HG02884 (cell line): ENCODE measurements around the gene BLOC1S3.

ENCODE experiments used
- ATAC-seq: cut with Tn5 transposase; IDR thresholded peaks from one replicate; pipeline ENCODE4 v1.9.1; 2021; ENCODE audit warnings: mild to moderate bottlenecking, moderate library complexity; ENCODE audit not compliant: unreplicated experiment

Gene BLOC1S3

GRCh38 chr19:45180936-45181335 lies 2.4 kb downstream of the BLOC1S3 start:
- ATAC-seq = no peak

GRCh38 chr19:45182758-45183157 lies 4.2 kb downstream of the BLOC1S3 start:
- ATAC-seq = no peak

DNA sequence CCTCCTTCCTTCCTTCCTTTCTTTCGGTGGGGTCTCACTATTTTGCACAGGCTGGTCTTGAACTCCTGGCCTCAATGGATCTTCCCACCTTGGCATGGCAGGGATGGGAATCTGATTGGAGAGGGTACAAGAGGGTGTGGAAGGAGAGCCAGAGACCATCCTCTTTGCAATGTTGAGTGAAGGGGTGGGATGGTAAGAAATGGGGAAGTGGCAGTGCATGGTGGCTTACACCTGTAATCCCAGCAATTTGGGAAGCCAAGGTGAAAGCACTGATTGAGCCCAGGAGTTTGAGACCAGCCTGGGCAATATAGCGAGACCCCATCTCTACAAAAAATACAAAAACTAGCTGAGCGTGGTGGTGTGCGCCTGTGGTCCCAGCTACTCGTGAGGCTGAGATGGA lies 5.5 kb downstream of the BLOC1S3 start:
- ATAC-seq = no peak

- ATAC-seq = no peak
These were observed 8.1 kb downstream of the BLOC1S3 start for GRCh38 chr19:45186509-45187334.

DNA sequence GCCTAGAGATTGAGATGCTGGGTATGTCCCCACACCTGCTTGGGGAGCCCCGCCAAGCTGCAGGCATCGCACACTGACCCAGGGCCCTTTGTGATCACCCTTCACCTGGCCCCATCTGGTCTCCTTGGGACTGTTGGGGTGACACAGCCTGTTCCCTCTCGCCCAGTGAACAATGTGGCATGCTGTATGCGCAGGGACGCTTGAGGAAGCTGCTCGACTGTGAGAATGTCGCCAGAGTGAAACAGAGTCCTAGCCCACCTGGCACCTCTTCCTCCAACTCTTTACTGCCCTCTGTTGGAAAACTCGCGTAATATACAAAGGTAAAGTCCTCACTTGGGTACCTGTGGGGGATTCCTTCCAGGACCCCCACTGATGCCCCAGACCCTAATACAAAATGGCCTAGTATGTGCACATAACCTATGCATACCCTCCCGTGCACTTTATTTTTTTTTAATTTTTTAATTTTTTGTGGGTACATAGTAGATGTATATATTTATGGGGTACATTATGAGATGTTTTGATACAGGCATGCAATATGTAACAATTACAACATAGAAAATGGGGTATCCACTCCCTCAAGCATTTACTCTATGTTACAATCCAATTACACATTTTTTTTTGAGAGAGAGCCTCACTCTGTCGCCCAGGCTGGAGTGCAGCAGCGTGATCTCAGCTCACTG lies 9.0 kb downstream of the BLOC1S3 start:
- no peak for ATAC-seq

- ATAC-seq = no peak
These were observed 11.4 kb downstream of the BLOC1S3 start for GRCh38 chr19:45189971-45190370.

GRCh38 chr19:45191375-45191774 lies 12.8 kb downstream of the BLOC1S3 start:
- no peak for ATAC-seq

DNA sequence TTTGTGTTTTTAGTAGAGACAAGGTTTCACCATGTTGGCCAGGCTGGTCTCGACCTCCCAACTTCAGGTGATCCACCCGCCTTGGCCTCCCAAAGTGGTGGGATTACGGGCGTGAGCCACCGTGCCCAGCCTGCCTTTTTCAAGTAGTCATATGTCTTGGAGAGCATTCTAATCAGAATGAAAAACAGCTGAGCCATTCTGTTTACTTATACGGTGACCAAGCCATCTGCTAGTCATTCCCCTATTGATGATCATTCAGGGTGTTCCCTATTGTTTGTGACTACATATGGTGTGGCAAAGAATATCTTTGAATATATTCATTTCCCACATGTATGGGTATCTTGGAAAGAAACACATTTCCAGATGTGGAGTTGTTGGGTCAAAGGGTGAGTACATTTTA lies 17.2 kb downstream of the BLOC1S3 start:
- no peak for ATAC-seq

DNA sequence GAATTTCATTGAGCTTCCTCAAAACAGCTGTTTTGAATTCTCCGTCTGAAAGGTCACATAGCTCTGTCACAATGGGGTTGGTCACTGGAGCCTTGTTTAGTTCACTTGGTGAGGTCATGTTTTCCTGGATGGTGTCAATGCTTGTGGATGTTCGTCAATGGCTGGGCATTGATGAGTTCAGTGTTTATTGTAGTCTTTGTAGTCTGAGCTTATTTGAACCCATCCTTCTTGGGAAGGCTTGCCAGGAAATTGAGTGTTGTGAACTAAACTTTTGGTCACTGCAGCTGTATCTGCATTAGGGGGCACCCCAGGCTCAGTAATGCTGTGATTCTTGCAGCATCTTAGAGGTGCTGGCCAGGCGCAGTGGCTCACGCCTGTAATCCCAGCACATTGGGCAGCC lies 22.0 kb downstream of the BLOC1S3 start:
- ATAC-seq = no peak

DNA sequence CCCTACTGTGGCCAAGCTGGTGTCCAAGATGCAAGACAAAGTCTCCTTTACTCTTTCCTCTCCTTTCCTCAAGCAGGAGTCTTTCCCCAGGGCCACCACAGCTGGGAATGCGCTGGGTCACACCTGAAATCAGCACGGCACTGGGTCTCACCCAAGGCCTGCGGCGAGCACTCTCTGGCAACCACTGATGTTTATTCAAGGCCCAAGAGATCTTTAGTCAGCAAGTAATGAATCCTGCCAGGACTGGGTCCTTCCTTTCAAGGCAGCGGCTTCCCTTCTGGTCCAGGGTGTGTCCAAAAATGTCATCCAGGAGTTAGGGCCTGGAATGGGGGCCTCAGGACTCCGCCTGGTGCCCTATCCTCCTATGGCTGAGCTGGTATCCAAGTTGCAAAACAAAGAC lies 24.1 kb downstream of the BLOC1S3 start:
- ATAC-seq = no peak

DNA sequence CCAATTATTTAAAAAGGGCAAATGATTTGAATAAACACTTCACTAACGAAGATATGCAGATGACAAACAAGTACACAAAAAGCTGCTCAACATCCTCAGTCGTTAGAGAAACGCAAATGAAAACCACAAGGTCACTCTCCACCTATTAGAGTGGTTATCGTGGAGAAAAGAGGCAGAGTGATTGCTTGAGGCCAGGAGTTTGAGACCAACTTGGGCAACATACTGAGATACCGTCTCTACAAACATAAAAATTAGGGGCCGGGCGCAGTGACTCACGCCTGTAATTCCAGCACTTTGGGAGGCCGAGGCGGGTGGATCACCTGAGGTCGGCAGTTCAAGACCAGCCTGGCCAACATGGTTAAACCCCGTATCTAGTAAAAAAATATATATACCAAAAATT lies 27.2 kb downstream of the BLOC1S3 start:
- no peak for ATAC-seq

GRCh38 chr19:45206328-45206727 lies 27.7 kb downstream of the BLOC1S3 start:
- no peak for ATAC-seq

GRCh38 chr19:45211751-45212381 lies 33.3 kb downstream of the BLOC1S3 start:
- ATAC-seq = no peak

DNA sequence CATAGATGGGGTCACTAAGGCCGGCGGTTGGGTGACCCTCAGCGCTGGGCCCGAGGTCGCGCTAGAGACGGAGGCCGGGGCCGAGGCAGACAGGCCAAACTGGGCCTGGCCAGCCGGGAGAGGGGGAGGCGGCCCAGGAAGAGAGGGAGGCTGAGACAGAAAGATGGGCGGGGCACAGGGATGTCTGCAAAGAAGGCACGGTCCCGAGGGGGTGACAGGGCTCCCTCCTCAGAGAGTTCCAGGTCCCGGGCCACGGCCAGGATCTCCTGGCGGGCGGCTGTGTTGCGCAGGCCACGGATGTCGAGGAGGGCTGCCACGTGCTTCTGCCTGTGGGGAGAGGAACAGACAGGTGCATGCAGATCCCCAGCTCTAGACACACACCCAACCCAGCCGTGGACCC lies 34.4 kb downstream of the BLOC1S3 start:
- no peak for ATAC-seq

GRCh38 chr19:45215391-45216191 lies 37.0 kb downstream of the BLOC1S3 start:
- ATAC-seq = no peak

DNA sequence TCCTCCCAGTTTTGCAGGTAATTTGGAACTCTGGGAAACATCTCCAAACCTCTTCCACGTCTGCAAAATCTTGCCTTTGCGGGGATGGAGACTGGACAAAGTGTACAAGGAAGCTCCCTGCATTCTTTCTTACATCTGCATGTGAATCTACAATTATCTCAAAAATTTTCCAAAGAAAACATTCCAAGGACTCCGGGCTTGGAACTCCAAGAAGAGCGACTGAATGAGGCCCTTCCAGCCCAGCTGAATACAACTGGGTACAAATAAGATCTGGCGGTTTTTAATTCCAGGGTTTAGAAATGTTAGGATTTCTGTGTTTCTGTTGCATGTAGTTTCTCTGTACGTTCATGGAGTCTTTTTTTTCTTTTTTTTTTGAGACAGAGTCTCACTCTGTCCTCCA lies 38.1 kb downstream of the BLOC1S3 start:
- ATAC-seq = no peak

GRCh38 chr19:45217193-45217956 lies 38.8 kb downstream of the BLOC1S3 start:
- ATAC-seq = no peak

- no peak for ATAC-seq
These were observed 39.4 kb downstream of the BLOC1S3 start for GRCh38 chr19:45217957-45218334.

GRCh38 chr19:45218426-45218825 lies 39.8 kb downstream of the BLOC1S3 start:
- ATAC-seq = no peak

DNA sequence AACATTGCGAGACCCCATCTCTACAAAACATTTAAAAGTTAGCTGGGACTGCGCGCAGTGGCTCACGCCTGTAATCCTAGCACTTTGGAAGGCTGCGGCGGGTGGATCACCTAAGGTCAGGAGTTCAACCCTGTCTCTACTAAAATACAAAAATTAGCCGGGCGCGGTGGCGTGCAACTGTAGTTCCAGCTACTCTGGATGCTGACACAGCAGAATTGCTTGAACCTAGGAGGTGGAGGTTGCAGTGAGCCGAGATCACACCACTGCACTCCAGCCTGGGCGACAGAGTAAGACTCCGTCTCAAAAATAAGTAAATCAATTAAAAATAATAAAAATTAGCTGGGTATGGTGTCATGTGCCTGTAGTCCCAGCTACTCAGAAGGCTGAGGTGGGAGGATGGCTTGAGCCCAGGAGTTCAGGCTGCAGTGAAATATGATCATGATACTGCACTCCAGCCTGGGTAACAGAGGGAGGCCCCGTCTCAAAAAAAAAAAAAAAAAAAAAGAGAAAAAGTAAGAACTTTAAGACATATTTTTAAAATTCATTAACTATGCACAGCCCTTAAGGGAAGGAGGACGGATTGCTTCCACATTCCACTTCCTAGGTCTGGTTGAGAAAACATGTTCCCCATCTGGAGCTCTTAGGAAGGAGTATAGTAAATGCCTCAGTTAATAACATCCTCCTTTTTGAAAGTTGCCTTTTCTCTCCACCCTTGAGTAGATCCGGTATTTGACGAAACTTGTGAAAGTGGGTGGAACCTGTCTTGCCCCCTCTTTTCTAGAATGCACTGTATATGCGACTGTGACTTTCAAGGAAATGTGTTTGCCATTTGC lies 40.5 kb downstream of the BLOC1S3 start:
- ATAC-seq = no peak
